Measurements from ENCODE around the gene P2RY2.

- no peak for TF ChIP-seq POLR2A (IDR thresholded peaks at IDR 0.05)
- no peak for TF ChIP-seq CTCF (IDR thresholded peaks at IDR 0.05)
Measured at GRCh38 chr11:73176145-73176873, 41.8 kb upstream of the P2RY2 start.
